ENCODE results near the gene EXOSC10.

Gene EXOSC10

GRCh38 chr1:11024874-11025203 is 74.8 kb downstream of the EXOSC10 start:
- TF ChIP-seq TAF1 (IDR thresholded peaks at IDR 0.05; ENCODE audit: borderline replicate concordance, insufficient read depth, low read length) (no peak), FOXP2 (optimal IDR thresholded peaks at IDR 0.05; ENCODE audit: borderline replicate concordance, extremely low read depth, extremely low read length, insufficient read depth) (no peak), POLR2AphosphoS5 (IDR thresholded peaks at IDR 0.05; ENCODE audit: low read depth, low read length) (no peak), SIN3A (IDR thresholded peaks at IDR 0.05; ENCODE audit: borderline replicate concordance, insufficient read depth, low read length) (no peak)
- TF ChIP-seq, protein P1, sequence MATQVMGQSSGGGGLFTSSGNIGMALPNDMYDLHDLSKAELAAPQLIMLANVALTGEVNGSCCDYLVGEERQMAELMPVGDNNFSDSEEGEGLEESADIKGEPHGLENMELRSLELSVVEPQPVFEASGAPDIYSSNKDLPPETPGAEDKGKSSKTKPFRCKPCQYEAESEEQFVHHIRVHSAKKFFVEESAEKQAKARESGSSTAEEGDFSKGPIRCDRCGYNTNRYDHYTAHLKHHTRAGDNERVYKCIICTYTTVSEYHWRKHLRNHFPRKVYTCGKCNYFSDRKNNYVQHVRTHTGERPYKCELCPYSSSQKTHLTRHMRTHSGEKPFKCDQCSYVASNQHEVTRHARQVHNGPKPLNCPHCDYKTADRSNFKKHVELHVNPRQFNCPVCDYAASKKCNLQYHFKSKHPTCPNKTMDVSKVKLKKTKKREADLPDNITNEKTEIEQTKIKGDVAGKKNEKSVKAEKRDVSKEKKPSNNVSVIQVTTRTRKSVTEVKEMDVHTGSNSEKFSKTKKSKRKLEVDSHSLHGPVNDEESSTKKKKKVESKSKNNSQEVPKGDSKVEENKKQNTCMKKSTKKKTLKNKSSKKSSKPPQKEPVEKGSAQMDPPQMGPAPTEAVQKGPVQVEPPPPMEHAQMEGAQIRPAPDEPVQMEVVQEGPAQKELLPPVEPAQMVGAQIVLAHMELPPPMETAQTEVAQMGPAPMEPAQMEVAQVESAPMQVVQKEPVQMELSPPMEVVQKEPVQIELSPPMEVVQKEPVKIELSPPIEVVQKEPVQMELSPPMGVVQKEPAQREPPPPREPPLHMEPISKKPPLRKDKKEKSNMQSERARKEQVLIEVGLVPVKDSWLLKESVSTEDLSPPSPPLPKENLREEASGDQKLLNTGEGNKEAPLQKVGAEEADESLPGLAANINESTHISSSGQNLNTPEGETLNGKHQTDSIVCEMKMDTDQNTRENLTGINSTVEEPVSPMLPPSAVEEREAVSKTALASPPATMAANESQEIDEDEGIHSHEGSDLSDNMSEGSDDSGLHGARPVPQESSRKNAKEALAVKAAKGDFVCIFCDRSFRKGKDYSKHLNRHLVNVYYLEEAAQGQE (IDR thresholded peaks at IDR 0.05; ENCODE audit: insufficient read depth in 1 of 2, low read depth in 2 of 2, low read length in 2 of 2) = no peak

GRCh38 chr1:11024154-11024873 is 75.4 kb downstream of the EXOSC10 start:
- TF ChIP-seq, protein P1 (IDR thresholded peaks at IDR 0.05; ENCODE audit: insufficient read depth in 1 of 2, low read depth in 2 of 2, low read length in 2 of 2) = no peak
- 0 out of 2 replicates have a peak, but pooled peaks have one; percentile 11 for TF ChIP-seq POLR2AphosphoS5 (IDR thresholded peaks at IDR 0.05; ENCODE audit: low read depth, low read length)

- TF ChIP-seq SIN3A (IDR thresholded peaks at IDR 0.05; ENCODE audit: borderline replicate concordance, insufficient read depth, low read length) = no peak
- no peak for TF ChIP-seq TAF1 (IDR thresholded peaks at IDR 0.05; ENCODE audit: borderline replicate concordance, insufficient read depth, low read length)
- TF ChIP-seq POLR2AphosphoS5 (IDR thresholded peaks at IDR 0.05; ENCODE audit: low read depth, low read length) = no peak
- TF ChIP-seq FOXP2 (optimal IDR thresholded peaks at IDR 0.05; ENCODE audit: borderline replicate concordance, extremely low read depth, extremely low read length, insufficient read depth) = no peak
- TF ChIP-seq, protein P1 (IDR thresholded peaks at IDR 0.05; ENCODE audit: insufficient read depth in 1 of 2, low read depth in 2 of 2, low read length in 2 of 2) = no peak
Measured at GRCh38 chr1:11023201-11023600, 76.5 kb downstream of the EXOSC10 start.

DNA sequence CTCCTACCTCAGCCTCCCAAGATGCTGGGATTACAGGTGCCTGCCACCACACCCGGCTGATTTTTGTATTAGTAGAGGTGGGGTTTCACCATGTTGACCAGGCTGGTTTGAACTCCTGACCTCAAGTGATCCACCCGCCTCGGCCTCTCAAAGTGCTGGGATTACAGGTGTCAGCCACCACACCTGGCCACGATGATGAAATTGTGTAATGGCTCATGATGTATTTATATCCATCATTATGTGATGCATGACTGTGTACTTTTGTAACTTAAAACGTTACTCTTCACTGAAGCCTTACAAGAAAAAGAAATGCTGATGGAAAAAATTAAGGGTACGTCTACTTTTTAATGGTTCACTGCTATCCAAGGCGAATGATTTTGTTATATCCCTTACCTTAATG is 79.7 kb downstream of the EXOSC10 start:
- TF ChIP-seq POLR2AphosphoS5 (IDR thresholded peaks at IDR 0.05; ENCODE audit: low read depth, low read length) = no peak
- TF ChIP-seq, protein P1 (IDR thresholded peaks at IDR 0.05; ENCODE audit: insufficient read depth in 1 of 2, low read depth in 2 of 2, low read length in 2 of 2) = no peak
- no peak for TF ChIP-seq TAF1 (IDR thresholded peaks at IDR 0.05; ENCODE audit: borderline replicate concordance, insufficient read depth, low read length)
- TF ChIP-seq FOXP2 (optimal IDR thresholded peaks at IDR 0.05; ENCODE audit: borderline replicate concordance, extremely low read depth, extremely low read length, insufficient read depth) = no peak
- TF ChIP-seq SIN3A (IDR thresholded peaks at IDR 0.05; ENCODE audit: borderline replicate concordance, insufficient read depth, low read length) = no peak

Data from PFSK-1 (cell line).